NCI-H2227 treated with DMSO at 0.1 percent for 48 hours (cell line): ENCODE data around the gene HIVEP3.

Experiments used
- DNase-seq: peaks from one replicate; lab custom pipeline; 2025; lab: John Stamatoyannopoulos, UW

HIVEP3 gene

DNA sequence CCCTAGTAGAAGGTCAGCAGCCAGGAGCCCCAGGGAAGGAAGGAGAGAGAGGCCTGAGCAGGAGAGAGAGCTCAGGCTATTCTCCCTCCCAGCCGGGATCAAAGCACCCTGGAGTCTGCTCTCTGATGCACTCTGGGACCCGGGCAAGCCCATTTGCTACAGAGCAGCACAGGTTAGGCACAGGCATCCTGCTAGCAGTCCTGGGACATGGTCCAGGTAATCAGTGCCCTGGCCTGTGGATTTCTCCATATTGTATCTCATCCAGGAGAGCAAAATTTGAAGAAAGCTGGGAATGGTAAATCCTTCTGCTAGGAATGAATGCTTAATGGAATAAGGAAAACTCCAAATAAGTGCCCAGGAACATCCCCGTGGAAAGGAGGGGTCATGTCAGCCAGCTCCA is 130.3 kb downstream of the HIVEP3 start:
- no peak for DNase-seq

DNA sequence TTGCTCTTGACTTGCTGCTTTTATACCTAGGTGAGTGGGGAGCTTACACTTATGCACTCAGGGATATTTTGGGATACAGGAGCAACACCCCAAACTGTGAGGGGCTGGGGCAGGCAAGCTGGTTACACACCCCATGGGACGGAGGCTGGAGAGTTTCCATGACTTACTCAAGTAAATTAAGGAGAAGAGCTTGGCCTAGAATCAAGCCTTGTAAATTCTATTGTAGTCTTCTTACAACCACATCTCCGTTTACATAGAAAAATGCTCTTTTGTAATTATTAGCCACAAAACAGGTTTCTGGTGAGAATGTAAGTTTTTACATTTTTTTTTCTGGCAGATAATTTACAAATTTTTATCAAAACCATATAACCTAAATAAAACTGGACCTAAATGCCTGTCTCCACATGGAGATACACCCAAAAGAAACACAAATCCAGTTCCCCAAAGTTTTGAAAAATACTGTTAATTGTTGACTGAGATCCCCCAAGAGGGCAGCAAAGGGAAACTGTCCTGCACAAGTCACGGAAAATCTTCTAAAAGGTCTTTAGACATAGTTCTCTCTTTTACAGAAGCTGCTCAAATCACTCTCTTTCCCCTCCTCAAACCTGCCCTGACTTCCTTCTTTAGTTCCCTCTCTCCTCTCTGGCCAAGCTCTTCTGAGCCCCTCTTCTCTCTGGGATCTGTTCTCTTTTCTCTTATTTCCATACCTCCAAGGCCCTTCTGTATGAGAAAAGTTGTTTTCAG is 134.0 kb downstream of the HIVEP3 start:
- DNase-seq: no peak

DNA sequence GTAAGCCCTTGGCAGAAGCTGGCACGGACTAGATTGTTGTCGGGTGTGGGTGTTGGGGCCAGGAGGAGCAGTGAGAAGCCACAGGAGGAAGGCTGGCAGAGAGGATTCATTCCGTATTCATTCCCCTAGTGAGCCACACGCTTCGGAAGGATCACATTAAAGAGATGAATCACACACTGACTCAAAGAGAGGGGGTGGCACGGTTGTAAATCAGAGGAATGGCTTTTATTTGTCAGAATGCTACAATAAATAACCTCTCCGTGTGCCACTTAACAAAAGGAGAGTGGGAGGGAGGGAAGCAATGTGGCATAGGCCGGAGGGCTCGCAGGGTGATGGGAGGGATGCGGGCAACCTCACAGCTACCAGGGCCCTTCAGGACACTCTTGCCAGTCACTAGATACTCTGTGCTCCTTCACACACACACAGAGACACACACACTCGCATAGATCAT is 135.5 kb downstream of the HIVEP3 start:
- DNase-seq: peak; percentile 65

DNA sequence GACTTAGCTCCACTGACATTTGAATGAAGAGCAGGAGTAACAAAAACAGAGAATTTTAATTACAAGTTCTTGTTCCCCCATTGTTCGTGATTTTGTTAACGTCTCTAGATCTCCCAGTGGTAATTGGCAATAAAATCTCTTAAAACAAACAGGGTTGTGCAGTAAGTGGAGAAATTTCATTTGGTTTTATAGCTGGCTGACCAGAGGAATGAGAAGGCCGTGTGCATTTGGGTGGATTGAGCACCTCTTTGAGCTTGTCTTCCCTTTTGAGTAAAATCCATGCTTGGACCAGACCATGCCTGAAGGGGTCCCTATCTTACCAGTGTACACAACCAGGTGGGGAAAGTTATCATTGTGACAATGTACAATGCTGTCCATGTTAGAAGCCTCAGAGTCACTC is 137.8 kb downstream of the HIVEP3 start:
- DNase-seq: no peak

DNA sequence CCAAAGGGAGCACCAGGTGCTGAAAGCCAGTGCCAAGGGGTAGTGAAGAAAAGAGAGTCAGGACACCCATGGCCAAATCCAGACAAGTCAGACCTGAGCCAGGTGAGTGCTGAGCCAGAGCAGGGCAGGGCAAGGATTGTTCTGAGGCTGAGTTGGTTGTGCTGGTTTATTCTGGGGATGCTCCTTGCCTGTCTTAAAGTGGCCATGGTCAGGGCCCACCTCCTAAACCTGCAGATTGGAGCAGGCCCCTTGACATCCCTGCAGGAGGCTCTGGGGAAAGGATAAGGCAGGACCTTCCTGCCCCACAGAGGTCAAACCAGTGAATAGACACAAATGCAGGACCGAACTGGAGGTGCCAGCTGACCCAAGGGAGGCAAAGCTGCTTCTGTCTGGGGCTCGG is 138.4 kb downstream of the HIVEP3 start:
- no peak for DNase-seq

DNA sequence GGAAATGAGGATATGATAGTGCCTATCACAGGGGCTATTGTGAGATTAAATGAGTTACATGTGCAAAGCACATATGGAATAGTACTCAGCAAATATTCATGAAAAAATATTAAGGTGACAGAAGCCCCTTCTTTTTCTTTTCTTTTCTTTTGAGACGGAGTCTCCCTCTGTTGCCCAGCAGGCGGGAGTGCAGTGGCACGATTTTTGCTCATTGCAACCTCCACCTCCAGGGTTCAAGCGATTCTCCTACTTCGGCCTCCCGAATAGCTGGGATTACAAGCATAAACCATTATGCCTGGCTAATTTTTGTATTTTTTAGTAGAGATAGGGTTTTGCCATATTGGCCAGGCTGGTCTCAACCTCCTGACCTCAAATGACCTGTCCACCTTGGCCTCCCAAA is 139.4 kb downstream of the HIVEP3 start:
- DNase-seq: no peak

DNA sequence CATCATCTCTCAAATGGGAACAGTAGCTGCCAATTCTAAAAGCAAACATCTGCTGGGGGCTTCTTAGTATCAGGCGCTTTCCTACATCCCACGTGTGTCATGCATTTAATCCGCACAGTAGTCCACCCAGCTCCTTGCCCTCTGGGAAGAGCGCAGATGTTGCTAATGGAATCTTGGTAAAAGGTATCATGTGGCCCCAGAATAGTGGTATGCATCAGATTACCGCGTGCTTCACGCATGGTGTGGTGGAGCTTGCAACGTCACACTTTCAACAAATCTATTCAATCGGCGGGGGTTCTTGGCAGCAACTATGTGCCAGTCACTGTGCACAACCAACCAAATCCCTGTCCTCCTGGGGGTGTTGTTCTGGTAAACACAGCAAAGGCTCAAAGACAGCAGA is 141.0 kb downstream of the HIVEP3 start:
- no peak for DNase-seq

DNA sequence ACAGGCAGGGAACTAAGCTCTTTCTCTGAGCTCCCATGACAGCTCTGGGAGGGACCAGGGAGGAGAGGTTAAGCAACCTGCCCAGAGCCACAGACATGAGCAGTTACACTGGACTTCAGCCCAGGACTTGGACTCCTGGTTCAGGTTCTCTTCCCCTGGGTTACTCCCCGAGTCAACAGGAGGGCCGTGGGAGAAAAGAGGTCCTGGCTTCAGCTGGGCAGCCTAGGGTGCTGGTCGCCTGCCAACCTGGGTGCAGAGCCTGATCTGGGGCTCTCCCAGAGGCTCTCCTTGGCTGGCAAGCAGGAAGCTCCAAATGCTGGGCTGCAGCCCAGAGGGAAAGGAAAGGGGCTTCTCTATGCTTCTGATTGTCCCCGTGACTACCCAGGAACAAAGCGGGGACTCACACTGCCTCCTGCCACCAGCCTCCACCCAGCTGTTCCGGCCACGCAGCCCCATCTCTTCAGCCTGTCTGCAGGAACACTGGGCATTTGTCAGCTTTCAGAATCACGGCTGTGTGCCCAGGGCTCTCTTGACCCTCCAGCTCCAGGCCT is 141.8 kb downstream of the HIVEP3 start:
- no peak for DNase-seq

DNA sequence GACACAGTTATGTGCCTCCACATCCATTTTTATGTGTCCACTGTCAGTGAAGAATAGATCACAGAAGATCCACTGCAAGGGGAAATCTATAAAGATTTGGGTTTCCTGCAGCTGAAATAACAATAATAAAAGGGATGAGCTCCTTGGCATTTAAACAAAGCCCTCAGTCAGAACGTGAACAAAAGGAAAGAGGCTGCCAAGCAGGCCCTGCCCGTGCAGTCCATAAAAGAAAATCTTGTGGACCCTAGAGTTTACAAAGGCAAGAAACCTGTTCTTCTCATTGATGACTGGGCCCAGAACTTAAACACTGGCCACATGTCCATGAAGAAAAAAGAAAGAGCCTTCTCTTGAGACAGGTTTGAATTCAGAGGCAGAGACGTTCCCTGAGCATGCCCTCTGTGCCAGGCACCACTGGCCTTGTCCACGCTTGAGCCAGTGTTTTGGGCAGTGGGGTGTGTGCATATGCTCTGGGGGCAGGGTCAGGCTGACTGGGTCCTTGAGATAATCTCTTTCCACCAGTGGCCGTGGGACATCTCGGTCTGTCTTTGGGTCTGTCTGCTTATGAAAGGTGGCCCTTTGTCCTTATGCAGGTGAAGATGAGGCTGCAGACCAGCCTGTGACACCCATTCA is 142.7 kb downstream of the HIVEP3 start:
- DNase-seq: no peak

DNA sequence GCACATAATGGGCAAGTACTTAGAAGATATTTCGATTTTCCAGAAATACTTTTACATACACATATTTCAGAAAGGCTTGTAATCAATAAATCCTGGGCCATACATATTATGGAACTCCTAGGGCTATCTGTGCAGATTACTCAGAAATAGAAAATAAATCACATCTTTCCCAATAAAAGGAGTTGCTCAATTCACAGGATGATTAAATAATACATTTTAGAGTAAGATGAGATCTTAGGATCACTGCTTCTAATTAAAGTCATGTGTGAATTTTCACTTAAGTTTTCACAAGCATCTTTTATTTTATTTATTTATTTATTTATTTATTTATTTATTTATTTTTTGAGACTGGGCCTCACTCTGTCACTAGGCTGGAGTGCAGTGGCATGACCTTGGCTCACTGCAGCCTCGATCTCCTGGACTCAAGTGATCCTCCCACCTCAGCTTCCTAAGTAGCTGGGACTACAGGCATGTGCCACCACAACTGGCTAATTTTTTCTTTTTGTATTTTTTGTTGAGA is 144.2 kb downstream of the HIVEP3 start:
- no peak for DNase-seq

DNA sequence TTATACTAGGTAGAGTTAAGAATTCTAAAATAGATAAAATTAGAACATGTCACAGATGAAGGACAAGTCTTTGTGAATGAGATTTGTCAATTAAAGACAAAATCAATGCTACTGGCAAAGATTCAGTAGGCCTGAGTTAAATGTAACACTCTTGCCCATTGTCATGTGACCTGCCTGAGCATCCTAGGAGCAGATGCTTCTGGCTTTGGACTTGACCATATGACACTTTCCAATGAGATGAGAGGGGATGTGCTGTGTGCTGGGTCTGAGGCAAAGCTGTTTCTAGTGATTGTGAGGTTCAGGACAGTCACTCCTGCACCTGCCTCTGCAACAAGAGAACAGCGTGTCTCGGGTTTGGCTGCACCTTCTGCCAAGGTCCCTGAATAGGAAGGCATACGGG is 144.9 kb downstream of the HIVEP3 start:
- DNase-seq: no peak

DNA sequence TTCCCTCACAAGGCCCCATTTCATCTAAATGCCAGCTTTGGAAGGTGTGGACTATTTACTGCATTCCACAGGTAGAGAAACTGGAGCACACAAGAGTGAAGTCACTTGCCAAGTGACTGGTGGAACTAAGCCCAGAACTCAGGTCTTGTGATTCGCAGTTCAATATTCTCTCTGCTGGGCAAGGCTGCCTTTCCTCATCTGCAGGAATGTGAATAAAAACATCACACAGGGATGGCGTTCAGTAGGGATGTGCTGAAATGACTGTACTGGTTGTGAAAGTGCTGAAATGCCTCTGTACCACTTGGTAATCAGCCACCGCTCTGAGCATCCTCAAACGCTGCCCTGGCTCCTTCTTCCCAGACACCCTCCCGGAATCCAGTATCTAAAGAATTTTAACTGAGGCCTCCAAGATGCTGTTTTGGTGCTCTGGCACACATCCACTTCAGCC is 145.6 kb downstream of the HIVEP3 start:
- no peak for DNase-seq

DNA sequence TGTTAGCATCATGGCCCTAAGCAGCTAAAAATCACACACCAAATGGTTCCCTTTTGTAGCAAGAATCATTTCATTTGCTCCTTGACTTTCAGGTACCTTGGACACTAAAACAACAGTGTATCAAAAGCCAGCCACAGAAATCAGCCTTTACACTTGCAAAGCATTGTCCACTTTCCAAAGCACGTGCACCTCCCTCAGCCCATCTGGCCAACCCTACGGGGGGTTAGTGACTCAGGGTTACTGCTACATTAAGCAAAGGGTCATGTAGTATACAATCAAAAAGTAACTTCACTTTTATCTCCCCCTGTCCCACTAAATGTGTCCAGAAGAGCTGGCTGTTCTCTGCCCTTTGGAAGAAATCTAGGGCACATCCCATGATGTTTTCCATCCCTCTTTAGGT is 149.7 kb downstream of the HIVEP3 start:
- no peak for DNase-seq

DNA sequence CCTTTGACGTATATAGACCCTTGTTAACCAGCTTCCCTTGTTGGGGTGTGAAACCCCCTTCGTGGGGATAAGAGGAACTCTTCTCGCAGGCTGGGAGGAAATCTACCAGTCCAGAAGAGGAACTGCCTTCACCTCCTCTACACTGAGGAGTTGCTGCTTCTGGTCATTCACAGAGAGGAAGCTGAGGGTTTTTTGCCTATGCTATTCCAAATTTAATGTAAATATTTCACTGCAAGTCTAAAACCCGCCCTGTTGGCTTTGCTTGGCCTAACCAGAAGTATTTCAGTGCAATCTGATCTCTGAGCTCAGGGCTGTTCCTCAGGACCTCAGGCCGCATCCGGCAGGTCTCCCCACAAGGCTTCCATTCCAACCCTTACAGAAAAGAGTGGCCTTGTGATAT is 150.1 kb downstream of the HIVEP3 start:
- no peak for DNase-seq

DNA sequence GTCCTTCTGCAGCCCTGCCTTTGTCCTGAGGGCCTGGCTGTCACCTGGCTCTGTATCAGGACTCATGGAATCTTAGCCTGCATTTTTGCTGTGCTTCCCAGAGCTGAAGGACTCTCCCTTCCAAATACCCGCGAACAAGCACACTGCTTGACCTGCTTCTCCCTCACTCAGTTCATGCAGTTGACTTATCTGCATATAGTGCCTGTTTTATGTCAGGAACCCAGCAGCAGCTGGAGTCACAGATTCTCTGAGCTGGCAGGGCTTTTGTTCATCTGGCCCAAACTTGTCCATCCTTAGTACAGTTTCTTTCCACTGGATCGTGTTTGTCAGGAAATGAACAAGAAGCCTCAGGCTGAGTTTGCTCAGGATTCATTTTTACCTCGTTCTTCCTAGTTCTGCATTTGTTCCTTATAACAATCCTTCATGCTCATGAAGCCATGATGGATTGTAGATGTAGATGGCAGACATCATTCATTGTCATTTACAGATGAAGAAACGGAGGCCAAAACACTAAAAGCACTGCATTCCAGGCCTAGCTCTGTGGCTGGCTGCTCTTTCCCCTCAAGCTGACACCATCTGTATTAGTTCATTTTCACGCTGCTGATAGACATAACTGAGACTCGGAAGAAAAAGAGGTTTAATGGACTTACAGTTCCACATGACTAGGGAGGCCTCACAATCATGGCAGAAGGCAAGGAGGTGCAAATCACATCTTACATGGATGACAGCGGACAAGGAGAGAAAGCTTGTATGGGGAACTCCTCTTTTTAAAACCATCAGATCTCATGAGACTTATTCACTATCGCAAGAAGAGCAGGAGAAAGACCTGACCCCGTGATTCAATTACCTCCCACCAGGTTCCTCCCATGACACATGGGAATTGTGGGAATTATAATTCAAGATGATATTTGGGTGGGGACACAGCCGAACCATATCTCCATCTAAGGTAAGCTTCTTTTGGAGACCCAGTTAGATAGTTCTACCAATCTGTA is 150.9 kb downstream of the HIVEP3 start:
- no peak for DNase-seq

DNA sequence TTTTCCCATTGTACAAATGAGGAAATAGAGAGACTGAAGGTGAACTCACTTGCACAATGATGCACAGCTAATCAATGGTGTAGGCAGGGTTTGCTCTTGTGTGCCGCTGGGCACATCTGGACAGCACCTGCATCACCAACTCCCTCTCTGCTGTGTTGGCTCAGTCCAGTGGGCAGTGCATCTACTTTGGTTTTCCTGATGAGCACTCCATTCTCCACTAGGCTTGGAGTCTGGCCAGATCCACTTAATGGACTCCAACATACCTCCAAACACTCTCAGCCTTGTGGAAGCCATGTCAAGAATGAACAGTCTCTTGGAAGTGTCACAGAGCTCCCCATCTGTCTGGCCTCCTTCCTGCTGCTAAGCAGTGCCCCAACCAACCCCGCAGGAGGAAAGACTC is 152.2 kb downstream of the HIVEP3 start:
- DNase-seq: peak; percentile 14

DNA sequence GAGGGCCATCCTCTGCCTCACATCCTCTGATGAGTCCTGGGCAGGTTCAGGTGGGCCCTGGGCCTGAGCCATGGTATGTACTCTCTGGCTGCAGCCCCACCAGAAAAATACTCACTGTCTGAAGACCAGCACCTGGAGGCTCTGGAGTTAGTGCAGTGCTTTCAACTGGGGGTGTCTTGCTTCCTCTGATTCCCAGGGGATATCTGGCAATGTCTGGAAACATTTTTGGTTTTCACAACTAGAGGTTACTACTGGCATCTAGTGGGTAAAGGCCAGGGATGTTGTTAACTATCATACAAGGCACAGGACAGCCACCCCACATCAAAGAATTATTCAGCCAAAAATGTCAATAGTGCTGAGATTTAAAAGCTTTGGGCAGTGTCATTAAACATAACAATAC is 152.7 kb downstream of the HIVEP3 start:
- DNase-seq: no peak

DNA sequence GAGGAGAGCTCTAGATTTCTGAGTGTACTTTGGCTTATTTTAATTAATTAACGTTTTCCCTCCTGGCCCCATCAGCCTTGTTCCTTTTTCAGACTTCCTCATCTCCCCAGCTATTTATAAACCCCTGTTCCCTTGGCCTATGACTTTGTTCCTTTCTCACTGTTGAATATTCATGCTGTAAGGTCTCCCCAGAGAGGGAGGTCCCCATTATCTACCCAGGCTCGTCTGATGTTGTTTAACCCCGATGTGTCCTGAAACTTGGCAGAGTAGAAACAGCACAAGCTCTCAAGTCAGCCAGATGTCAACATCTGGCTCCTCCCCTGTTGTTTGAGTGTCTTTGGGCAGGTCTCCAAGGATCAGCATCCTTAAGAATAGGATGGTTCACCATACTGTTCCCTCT is 153.6 kb downstream of the HIVEP3 start:
- DNase-seq: no peak

DNA sequence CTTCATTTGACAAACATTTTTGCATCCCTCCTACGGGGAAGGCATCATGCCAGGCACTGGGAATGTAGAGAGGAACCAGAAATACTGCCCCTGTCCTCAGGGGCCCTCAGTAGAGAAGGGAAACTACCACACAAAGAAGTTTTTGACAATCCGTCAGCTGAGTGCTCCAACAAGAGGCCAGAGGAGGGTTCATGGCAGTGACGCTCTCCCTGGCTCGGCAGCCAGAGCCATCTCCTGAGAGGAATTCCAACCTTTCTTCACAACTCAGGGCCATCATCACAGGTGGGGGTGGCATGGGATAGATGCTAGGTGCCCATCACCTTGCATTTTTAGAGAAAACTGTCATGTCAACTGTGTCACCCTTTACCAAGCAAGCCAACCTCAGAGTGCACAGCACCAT is 154.1 kb downstream of the HIVEP3 start:
- no peak for DNase-seq

DNA sequence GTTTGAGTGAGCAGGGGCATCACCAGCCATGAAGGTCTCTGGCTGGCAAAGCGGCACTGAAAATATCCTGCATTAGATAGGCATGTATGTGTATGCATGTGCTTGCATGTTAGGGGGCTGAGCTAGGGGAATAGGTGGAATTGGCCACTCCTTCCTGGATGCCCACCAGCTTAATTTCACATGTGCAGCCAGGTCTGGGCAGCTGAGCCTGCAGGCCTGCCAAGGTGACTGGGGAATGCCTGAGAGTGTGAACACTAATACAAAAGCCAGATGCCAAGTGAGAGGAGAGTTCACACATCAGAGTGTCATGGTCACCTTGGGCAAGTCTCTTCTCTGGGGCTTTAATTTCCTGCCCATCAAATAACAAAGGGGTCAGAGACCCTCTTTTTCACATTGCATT is 155.9 kb downstream of the HIVEP3 start:
- no peak for DNase-seq

DNA sequence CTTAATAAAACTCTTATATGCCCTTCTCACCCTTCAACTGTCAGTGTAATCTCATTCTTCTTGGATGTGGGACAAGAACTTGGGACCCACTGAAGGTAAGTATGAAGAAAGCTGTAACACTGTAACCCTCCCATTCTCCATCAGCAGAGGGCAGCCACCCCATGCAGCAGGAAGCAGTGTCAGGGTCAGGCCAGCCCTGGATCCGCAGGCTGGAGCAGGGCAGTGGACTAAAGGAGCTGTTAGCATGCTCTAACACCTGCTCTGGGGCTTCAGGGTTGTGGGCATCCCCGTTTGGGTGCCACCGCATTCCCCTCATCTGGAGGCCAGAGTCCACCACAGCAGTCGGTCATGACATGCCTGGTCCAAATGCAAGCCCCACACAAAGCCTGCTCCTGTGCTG is 156.5 kb downstream of the HIVEP3 start:
- DNase-seq: no peak

DNA sequence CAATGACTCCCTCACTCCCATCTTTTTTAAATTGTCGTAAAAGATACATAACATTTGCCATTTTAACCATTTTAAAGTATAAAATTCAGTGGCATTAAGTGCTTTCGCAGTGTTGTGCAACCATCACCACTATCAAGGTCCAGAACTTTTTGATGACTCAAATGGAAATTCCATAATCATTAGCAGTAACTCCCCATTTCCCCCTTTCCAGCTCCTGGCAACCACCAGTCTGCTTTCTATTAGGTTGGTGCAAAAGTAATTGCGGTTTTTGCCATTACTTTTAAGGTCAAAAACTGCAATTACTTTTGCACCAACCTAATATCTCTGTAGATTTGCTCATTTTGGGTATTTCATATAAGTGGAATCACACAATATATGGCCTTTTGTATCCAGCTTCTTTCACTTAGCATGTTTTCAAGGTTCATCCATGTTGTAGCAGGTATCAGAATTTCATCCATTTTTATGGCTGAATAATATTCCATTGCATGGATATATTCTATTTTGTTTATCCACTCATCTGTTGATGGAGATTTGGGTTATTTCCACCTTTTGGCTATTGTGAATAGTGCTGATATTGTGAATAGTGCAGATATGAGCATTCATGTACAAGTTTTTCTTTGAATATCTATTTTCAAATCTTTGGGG is 159.7 kb downstream of the HIVEP3 start:
- no peak for DNase-seq
